Ascending aorta (tissue), 2 donors: ENCODE data around the gene GFOD1. TPM values are rescaled to one million over a fixed set of nuclear protein-coding genes. Genes with fewer than 3 reads are reported as not detected.
"Not testable (repeated sequence)": the region's sequence is repeated elsewhere in the genome, so short reads cannot be mapped to it uniquely, and the experiment has no call there.

ENCODE experiments used
- DNase-seq, 2 donors: peaks; one replicate each; pipeline ENCODE4 v3.0.0-alpha.2; 2019; ENCODE audit warnings: low spot score in 2 of 2
- H3K27ac ChIP-seq, 2 donors: fragments of 200-600 bp; sonication (generic); one replicate each; pipeline ENCODE4 v1.5.1; 2016 to 2017; ENCODE audit warnings: mild to moderate bottlenecking in 1 of 2
- H3K27me3 ChIP-seq: fragments of 200-600 bp; sonication (generic); one replicate; pipeline ENCODE4 v1.5.1; 2017
- H3K36me3 ChIP-seq, 2 donors: fragments of 200-600 bp; sonication (generic); one replicate each; pipeline ENCODE4 v1.5.1; 2016
- H3K4me1 ChIP-seq, 2 donors: fragments of 200-600 bp; sonication (generic); one replicate each; pipeline ENCODE4 v1.5.1; 2016 to 2017; ENCODE audit warnings: mild to moderate bottlenecking in 1 of 2
- H3K4me3 ChIP-seq, 2 donors: fragments of 200-600 bp; sonication (generic); one replicate each; pipeline ENCODE4 v1.5.1; 2016 to 2017; ENCODE audit warnings: mild to moderate bottlenecking in 1 of 2
- H3K9me3 ChIP-seq, 2 donors: fragments of 200-600 bp; sonication (generic); one replicate each; pipeline ENCODE4 v1.5.1; 2016
- CTCF ChIP-seq, 3 experiments: fragments of 200-600 bp in 2 of 3; fragments of 450-650 bp in 1 of 3; sonication (generic) in 2 of 3; IDR thresholded peaks; one replicate each; pipeline ENCODE4 v1.5.1; 2016 to 2019; ENCODE audit warnings: antibody characterized with exemption in 3 of 3, mild to moderate bottlenecking in 1 of 3, moderate library complexity in 1 of 3
- intact Hi-C: fragments of 100-400 bp; cut with DNase I; formaldehyde crosslinking; loops from one replicate; pipeline ENCODE4 v1.15.1; 2023
- total RNA-seq: library from RNA; depleted of rRNA; stranded (reverse); fragments of >200 nt; gene quantifications from one replicate; pipeline ENCODE4 v1.1.0, GENCODE V29; 2016

The GFOD1 gene
- total RNA-seq, 1 donor from 2014 or later = 28.7 TPM

GRCh38 chr6:13395272-13396237 is 91.8 kb downstream of the GFOD1 start:
- peak overlapping the region; percentile 25 to 66 for H3K27ac ChIP-seq

GRCh38 chr6:13392462-13392861 is 94.9 kb downstream of the GFOD1 start:
- intact Hi-C loops = no loop called here
- H3K27me3 ChIP-seq = no peaks in the 10 kb centered on the region
- DNase-seq = no peak
- no peak for TF ChIP-seq CTCF (IDR thresholded peaks at IDR 0.05)
- no peaks in the 10 kb centered on the region for H3K36me3 ChIP-seq
- no peaks in the 10 kb centered on the region for H3K9me3 ChIP-seq
- H3K4me1 ChIP-seq = peaks cover 3 to 23% of the 10 kb centered on the region in 2 donors
- no peak overlapping the region for H3K4me3 ChIP-seq
- H3K27ac ChIP-seq = no peak overlapping the region

More at GRCh38 chr6:13395272-13396237, 91.8 kb downstream of the GFOD1 start:
- H3K27me3 ChIP-seq = no peaks in the 10 kb centered on the region
- peaks cover 3 to 23% of the 10 kb centered on the region in 2 donors for H3K4me1 ChIP-seq
- intact Hi-C loops = no loop called here
- DNase-seq = peak in 1 of 2 donors; percentile 85
- H3K4me3 ChIP-seq = no peak overlapping the region
- H3K9me3 ChIP-seq = no peaks in the 10 kb centered on the region
- no peak for TF ChIP-seq CTCF (IDR thresholded peaks at IDR 0.05)
- H3K36me3 ChIP-seq = no peaks in the 10 kb centered on the region

GRCh38 chr6:13391537-13391936 is 95.9 kb downstream of the GFOD1 start:
- H3K4me1 ChIP-seq = peaks cover 3 to 18% of the 10 kb centered on the region in 2 donors
- H3K4me3 ChIP-seq = no peak overlapping the region
- intact Hi-C loops = no loop called here
- TF ChIP-seq CTCF (IDR thresholded peaks at IDR 0.05) = no peak
- no peaks in the 10 kb centered on the region for H3K36me3 ChIP-seq
- H3K27me3 ChIP-seq = no peaks in the 10 kb centered on the region
- DNase-seq = no peak
- no peaks in the 10 kb centered on the region for H3K9me3 ChIP-seq
- no peak overlapping the region for H3K27ac ChIP-seq

GRCh38 chr6:13390658-13391057 is 96.7 kb downstream of the GFOD1 start:
- no peaks in the 10 kb centered on the region for H3K36me3 ChIP-seq
- H3K27ac ChIP-seq = no peak overlapping the region
- no peak for DNase-seq
- intact Hi-C loops = no loop called here
- no peaks in the 10 kb centered on the region for H3K27me3 ChIP-seq
- H3K9me3 ChIP-seq = no peaks in the 10 kb centered on the region
- peaks cover 2 to 9% of the 10 kb centered on the region in 2 donors for H3K4me1 ChIP-seq
- H3K4me3 ChIP-seq = no peak overlapping the region
- no peak for TF ChIP-seq CTCF (IDR thresholded peaks at IDR 0.05)

- H3K4me1 ChIP-seq, H3K27ac ChIP-seq, H3K9me3 ChIP-seq, H3K36me3 ChIP-seq, DNase-seq, H3K27me3 ChIP-seq, H3K4me3 ChIP-seq, intact Hi-C loops: not testable (repeated sequence)
These were observed 98.2 kb downstream of the GFOD1 start for GRCh38 chr6:13389237-13389636.

- H3K27me3 ChIP-seq, H3K36me3 ChIP-seq, H3K4me3 ChIP-seq, DNase-seq, H3K9me3 ChIP-seq, H3K27ac ChIP-seq, intact Hi-C loops, H3K4me1 ChIP-seq: not testable (repeated sequence)
These were observed 98.6 kb downstream of the GFOD1 start for GRCh38 chr6:13388769-13389168.
